Tibial nerve (tissue), 4 donors: ENCODE measurements around the gene EFHD2.

Source experiments
- CTCF ChIP-seq, 5 experiments: fragments of 200-600 bp in 3 of 5; fragments of 450-650 bp in 2 of 5; sonication (generic) in 3 of 5; IDR thresholded peaks; one replicate each; pipeline ENCODE4 v1.5.1; 2016 to 2019; ENCODE audit warnings: antibody characterized with exemption in 5 of 5, mild to moderate bottlenecking in 3 of 5, moderate library complexity in 2 of 5
- EP300 ChIP-seq, 2 donors: sonication (generic); formaldehyde crosslinking; IDR thresholded peaks; one replicate each; pipeline ENCODE4 v1.6.1; 2017; ENCODE audit warnings: antibody characterized with exemption in 2 of 2, mild to moderate bottlenecking in 1 of 2
- POLR2A ChIP-seq, 2 donors: fragments of 450-650 bp; IDR thresholded peaks; one replicate each; pipeline ENCODE4 v1.6.1; 2017; ENCODE audit warnings: antibody characterized with exemption in 2 of 2, mild to moderate bottlenecking in 2 of 2, moderate library complexity in 2 of 2

- no peak for TF ChIP-seq CTCF (IDR thresholded peaks at IDR 0.05)
- TF ChIP-seq EP300 (IDR thresholded peaks at IDR 0.05) = no peak
- no peak for TF ChIP-seq POLR2A (IDR thresholded peaks at IDR 0.05)
These were observed 15.4 kb upstream of the EFHD2 start for GRCh38 chr1:15394258-15394690.
